Measurements from ENCODE around the gene ADARB2. TPM values are rescaled to one million over a fixed set of nuclear protein-coding genes. Genes with fewer than 3 reads are reported as not detected.

ADARB2 gene
- total RNA-seq, 1 donor from 2014 or later = not detected

DNA sequence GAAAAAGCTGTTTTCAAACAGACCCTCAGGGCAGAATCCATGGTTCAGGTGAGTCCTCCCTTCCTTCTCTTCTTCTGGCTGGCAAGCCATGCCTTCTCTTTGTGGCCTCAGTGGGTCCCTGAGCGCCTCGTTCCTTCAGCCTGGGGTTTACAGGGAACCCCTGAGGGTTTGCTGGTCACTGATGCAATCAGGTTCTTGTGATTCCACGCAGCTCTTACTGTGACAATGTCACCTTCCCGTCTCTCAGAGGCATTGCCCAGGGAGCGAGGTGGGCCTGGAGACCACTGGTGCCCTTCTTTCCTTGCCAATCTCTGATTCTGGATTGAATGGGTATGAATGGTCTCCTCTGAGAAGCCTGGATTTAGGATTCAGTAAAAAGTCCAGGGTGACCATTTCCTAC, 132.2 kb downstream of the ADARB2 start:
- H3K27ac ChIP-seq = no peak overlapping the region
- H3K27me3 ChIP-seq = no peaks in the 10 kb centered on the region
- no peaks in the 10 kb centered on the region for H3K36me3 ChIP-seq
- no peak for DNase-seq (ENCODE audit: low spot score in 2 of 2)
- intact Hi-C loops (cut with DNase I) = no loop called here
- no peak for TF ChIP-seq CTCF (IDR thresholded peaks at IDR 0.05)
- no peak overlapping the region for H3K4me3 ChIP-seq
- no peaks in the 10 kb centered on the region for H3K4me1 ChIP-seq
- no peaks in the 10 kb centered on the region for H3K9me3 ChIP-seq

GRCh38 chr10:1604246-1604645, 133.1 kb downstream of the ADARB2 start:
- Histone ChIP-seq H3K4me3 (no peak overlapping the region), H3K4me1 (no peaks in the 10 kb centered on the region), H3K36me3 (no peaks in the 10 kb centered on the region), H3K27ac (no peak overlapping the region), H3K27me3 (no peaks in the 10 kb centered on the region), H3K9me3 (no peaks in the 10 kb centered on the region)
- TF ChIP-seq CTCF (IDR thresholded peaks at IDR 0.05) = no peak
- intact Hi-C loops (cut with DNase I) = no loop called here
- no peak for DNase-seq (ENCODE audit: low spot score in 2 of 2)

DNA sequence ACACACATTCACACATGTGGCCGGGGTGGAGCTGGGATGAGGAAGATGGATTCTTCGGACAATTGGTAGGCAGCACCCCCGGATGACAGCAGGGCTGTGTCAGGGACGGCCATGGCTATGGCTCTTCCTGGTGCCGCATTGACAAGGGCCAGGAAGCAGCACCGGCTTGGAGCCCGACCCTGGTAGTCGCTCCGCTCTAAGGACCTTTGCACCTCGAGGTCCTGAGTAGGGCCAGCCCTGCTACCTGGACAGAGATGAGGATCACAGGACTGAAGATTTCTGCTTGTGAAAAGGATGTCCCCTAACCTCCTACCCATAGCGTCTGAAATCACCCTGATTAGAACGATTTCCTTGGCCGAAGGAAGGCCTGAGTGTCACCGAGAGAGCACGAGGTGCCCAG, 134.1 kb downstream of the ADARB2 start:
- Histone ChIP-seq H3K27me3 (no peaks in the 10 kb centered on the region), H3K36me3 (no peaks in the 10 kb centered on the region), H3K27ac (no peak overlapping the region), H3K9me3 (no peaks in the 10 kb centered on the region), H3K4me3 (no peak overlapping the region), H3K4me1 (no peaks in the 10 kb centered on the region)
- DNase-seq (ENCODE audit: low spot score in 2 of 2) = no peak
- intact Hi-C loops (cut with DNase I) = no loop called here
- no peak for TF ChIP-seq CTCF (IDR thresholded peaks at IDR 0.05)

GRCh38 chr10:1602037-1602484, 135.3 kb downstream of the ADARB2 start:
- DNase-seq (ENCODE audit: low spot score in 2 of 2) = no peak
- intact Hi-C loops (cut with DNase I) = no loop called here
- H3K27ac ChIP-seq = no peak overlapping the region
- TF ChIP-seq CTCF (IDR thresholded peaks at IDR 0.05) = no peak
- H3K4me3 ChIP-seq = no peak overlapping the region
- H3K9me3 ChIP-seq = no peaks in the 10 kb centered on the region
- no peaks in the 10 kb centered on the region for H3K36me3 ChIP-seq
- no peaks in the 10 kb centered on the region for H3K4me1 ChIP-seq
- H3K27me3 ChIP-seq = no peaks in the 10 kb centered on the region

- no peak for TF ChIP-seq CTCF (IDR thresholded peaks at IDR 0.05)
- no peak for DNase-seq (ENCODE audit: low spot score in 2 of 2)
Measured at GRCh38 chr10:1601406-1601805, 135.9 kb downstream of the ADARB2 start.

DNA sequence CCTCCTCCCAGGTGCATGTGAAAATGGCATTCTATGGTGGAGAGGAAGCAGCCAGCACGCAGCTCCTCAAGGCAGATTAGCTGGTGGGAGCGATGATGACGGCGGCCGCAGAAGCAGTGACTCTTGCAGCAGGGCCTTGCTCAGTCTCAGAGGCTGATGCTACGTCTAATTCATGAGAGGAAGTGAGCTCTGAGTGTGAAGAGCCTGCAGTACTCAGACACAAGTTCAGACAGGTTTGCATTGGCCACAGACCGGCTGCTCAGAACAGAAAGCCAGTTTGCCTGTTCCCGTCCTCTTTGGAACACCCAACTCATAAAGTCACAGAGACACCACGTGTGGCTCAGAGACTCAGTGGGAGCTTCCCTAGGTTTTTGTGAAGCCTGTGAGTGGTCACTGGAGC, 136.5 kb downstream of the ADARB2 start:
- Histone ChIP-seq H3K36me3 (no peaks in the 10 kb centered on the region), H3K4me1 (no peaks in the 10 kb centered on the region), H3K4me3 (no peak overlapping the region)

More at GRCh38 chr10:1601406-1601805, 135.9 kb downstream of the ADARB2 start:
- Histone ChIP-seq H3K36me3 (no peaks in the 10 kb centered on the region), H3K4me1 (no peaks in the 10 kb centered on the region), H3K27me3 (no peaks in the 10 kb centered on the region), H3K27ac (no peak overlapping the region), H3K4me3 (no peak overlapping the region), H3K9me3 (no peaks in the 10 kb centered on the region)
- intact Hi-C loops (cut with DNase I) = no loop called here

More for the DNA sequence above, 136.5 kb downstream of the ADARB2 start:
- H3K27me3 ChIP-seq = no peaks in the 10 kb centered on the region
- H3K27ac ChIP-seq = no peak overlapping the region
- TF ChIP-seq CTCF (IDR thresholded peaks at IDR 0.05) = no peak
- H3K9me3 ChIP-seq = no peaks in the 10 kb centered on the region
- no peak for DNase-seq (ENCODE audit: low spot score in 2 of 2)
- intact Hi-C loops (cut with DNase I) = no loop called here

All from ascending aorta (tissue), 2 donors.